Uterus (tissue), 2 donors: ENCODE data around the gene SUMO2.

ENCODE experiments used
- POLR2A ChIP-seq, 2 donors: fragments of 450-650 bp; IDR thresholded peaks; one replicate each; pipeline ENCODE4 v1.6.1; 2016; ENCODE audit warnings: antibody characterized with exemption in 2 of 2, mild to moderate bottlenecking in 1 of 2, moderate library complexity in 1 of 2
- TF ChIP-seq, protein P1 (sequence below), 4 experiments: fragments of 200-600 bp in 2 of 4; fragments of 450-650 bp in 2 of 4; sonication (generic) in 2 of 4; IDR thresholded peaks; one replicate each; pipeline ENCODE4 v1.5.1; 2016 to 2019; ENCODE audit warnings: antibody characterized with exemption in 4 of 4, mild to moderate bottlenecking in 2 of 4, moderate library complexity in 1 of 4

DNA sequence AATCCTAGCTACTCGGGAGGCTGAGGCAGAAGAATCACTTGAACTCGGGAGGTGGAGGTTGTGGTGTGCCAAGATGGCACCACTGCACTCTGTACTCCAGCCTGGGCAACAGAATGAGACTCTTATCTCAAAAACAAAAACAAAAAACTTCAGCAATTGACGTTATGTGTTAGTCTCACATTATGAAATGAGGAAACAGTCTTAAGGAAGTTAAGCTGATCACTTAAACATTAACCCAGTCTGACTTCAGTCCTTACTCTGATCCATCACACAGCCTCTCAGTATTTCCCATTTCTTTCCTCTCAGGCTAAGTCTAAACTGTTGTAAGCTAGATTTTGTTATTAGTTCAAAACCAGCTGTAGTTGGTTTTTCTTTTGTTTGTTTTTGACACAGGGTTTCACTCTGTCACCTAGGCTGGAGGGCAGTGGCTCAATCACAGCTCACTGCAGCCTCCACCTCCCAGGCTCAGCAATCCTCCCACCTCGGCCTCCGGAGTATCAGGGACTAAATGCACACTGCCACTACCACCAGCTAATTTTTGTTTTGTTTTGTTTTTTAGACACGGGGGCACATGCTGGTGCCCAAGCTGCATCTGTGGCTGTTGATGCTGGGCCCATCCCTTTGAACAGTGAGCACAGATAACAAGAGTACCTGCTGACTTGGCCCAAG is 34.7 kb downstream of the SUMO2 start:
- TF ChIP-seq, protein P1, sequence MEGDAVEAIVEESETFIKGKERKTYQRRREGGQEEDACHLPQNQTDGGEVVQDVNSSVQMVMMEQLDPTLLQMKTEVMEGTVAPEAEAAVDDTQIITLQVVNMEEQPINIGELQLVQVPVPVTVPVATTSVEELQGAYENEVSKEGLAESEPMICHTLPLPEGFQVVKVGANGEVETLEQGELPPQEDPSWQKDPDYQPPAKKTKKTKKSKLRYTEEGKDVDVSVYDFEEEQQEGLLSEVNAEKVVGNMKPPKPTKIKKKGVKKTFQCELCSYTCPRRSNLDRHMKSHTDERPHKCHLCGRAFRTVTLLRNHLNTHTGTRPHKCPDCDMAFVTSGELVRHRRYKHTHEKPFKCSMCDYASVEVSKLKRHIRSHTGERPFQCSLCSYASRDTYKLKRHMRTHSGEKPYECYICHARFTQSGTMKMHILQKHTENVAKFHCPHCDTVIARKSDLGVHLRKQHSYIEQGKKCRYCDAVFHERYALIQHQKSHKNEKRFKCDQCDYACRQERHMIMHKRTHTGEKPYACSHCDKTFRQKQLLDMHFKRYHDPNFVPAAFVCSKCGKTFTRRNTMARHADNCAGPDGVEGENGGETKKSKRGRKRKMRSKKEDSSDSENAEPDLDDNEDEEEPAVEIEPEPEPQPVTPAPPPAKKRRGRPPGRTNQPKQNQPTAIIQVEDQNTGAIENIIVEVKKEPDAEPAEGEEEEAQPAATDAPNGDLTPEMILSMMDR (IDR thresholded peaks at IDR 0.05), result no peak
- TF ChIP-seq POLR2A (IDR thresholded peaks at IDR 0.05), result no peak
